ENCODE data around the gene PTPN5.

The PTPN5 gene

GRCh38 chr11:18802381-18803257, 11.0 kb upstream of the PTPN5 start:
- peak; percentile 61 for TF ChIP-seq CTCF (IDR thresholded peaks at IDR 0.05; ENCODE audit: low read depth, low read length)
- no peak overlapping the region for H3K27ac ChIP-seq
- H3K4me3 ChIP-seq (ENCODE audit: low read depth, low read length), result no peak overlapping the region
- peaks cover 7% of the 10 kb centered on the region for H3K27me3 ChIP-seq (ENCODE audit: insufficient read depth, low read depth, severe bottlenecking)
- peak; percentile 53 for DNase-seq
- no peaks in the 10 kb centered on the region for H3K9me3 ChIP-seq (ENCODE audit: severe bottlenecking)
- no peaks in the 10 kb centered on the region for H3K36me3 ChIP-seq

DNA sequence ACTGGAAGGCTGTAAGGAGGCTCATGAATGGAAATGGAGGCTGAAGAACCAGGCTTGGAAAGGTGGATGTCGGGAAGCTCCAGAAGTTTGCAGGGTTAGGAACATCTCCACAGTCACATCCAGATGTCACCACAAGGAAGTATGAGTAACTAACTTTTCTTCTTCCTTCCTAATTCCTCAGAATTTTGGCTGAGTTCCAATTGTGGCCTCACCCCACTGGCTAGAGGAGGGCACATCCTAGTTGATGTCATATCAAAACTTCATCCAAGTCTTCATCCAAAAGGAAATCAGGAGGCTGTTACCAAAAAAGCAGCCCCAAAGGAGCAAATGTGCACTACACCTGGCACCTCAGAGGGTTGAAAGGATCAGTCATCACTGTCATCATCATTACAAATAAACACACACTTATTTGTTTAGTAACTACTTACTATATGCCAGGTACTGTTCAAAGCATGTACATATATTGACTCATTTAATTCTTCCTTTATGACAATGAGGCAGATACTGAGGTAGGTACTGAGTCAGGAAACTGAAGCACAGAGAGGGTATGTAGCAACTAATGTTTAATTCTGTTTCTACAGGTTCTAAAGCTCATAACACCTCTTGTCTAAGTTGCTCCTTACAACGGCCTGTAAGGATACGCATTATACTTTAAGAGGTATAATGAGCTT, 7.3 kb upstream of the PTPN5 start:
- H3K4me3 ChIP-seq (ENCODE audit: low read depth, low read length), result no peak overlapping the region
- peaks cover 15% of the 10 kb centered on the region for H3K27me3 ChIP-seq (ENCODE audit: insufficient read depth, low read depth, severe bottlenecking)
- no peak overlapping the region for H3K27ac ChIP-seq
- DNase-seq, result no peak
- no peak for TF ChIP-seq CTCF (IDR thresholded peaks at IDR 0.05; ENCODE audit: low read depth, low read length)
- H3K36me3 ChIP-seq, result no peaks in the 10 kb centered on the region
- no peaks in the 10 kb centered on the region for H3K9me3 ChIP-seq (ENCODE audit: severe bottlenecking)

GRCh38 chr11:18794956-18795355, 3.4 kb upstream of the PTPN5 start:
- Histone ChIP-seq H3K27me3 (ENCODE audit: insufficient read depth, low read depth, severe bottlenecking) (peaks cover 48% of the 10 kb centered on the region), H3K4me3 (ENCODE audit: low read depth, low read length) (no peak overlapping the region), H3K9me3 (ENCODE audit: severe bottlenecking) (no peaks in the 10 kb centered on the region), H3K27ac (no peak overlapping the region), H3K36me3 (no peaks in the 10 kb centered on the region)
- no peak for TF ChIP-seq CTCF (IDR thresholded peaks at IDR 0.05; ENCODE audit: low read depth, low read length)
- no peak for DNase-seq

DNA sequence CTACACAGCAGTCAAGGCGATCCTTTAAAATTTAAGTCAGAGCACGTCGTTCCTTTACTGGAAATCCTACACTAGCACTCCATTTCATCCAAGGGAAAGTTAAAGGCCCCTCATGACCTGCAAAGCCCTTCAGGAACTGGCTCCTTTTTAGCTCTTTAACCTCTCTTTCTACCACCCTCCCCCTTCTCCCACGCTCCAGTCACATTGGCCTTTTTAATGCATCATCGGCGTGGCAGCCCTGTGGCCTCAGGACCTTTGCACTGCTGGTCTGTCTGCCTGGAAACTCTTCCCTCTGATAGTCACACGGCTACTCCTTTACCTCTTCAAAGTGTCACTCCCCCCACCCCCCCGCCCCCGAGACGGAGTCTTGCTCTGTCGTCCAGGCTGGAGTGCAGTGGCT, 1.2 kb upstream of the PTPN5 start:
- Histone ChIP-seq H3K4me3 (ENCODE audit: low read depth, low read length) (no peak overlapping the region), H3K9me3 (ENCODE audit: severe bottlenecking) (no peaks in the 10 kb centered on the region), H3K36me3 (no peaks in the 10 kb centered on the region), H3K27me3 (ENCODE audit: insufficient read depth, low read depth, severe bottlenecking) (peaks cover 41% of the 10 kb centered on the region), H3K27ac (no peak overlapping the region)
- DNase-seq, result no peak
- no peak for TF ChIP-seq CTCF (IDR thresholded peaks at IDR 0.05; ENCODE audit: low read depth, low read length)

- Histone ChIP-seq H3K36me3 (no peaks in the 10 kb centered on the region), H3K9me3 (ENCODE audit: severe bottlenecking) (no peaks in the 10 kb centered on the region), H3K4me3 (ENCODE audit: low read depth, low read length) (peak overlapping the region; percentile 45), H3K27me3 (ENCODE audit: insufficient read depth, low read depth, severe bottlenecking) (peaks cover 41% of the 10 kb centered on the region), H3K27ac (no peak overlapping the region)
- no peak for DNase-seq
- no peak for TF ChIP-seq CTCF (IDR thresholded peaks at IDR 0.05; ENCODE audit: low read depth, low read length)
These were observed 501 bp upstream of the PTPN5 start for GRCh38 chr11:18791969-18792628.
